ENCODE data around the gene RHOJ.

GRCh38 chr14:63203015-63203414 is 1.2 kb upstream of the RHOJ start:
- TF ChIP-seq CTCF (conservative IDR thresholded peaks at IDR 0.05; ENCODE audit: low read depth, low read length) (no peak), POLR2A (IDR thresholded peaks at IDR 0.05; ENCODE audit: low read depth, low read length) (no peak), CEBPB (IDR thresholded peaks at IDR 0.05; ENCODE audit: low read depth, low read length) (no peak), SMC3 (IDR thresholded peaks at IDR 0.05; ENCODE audit: low read depth, low read length) (no peak), RAD21 (IDR thresholded peaks at IDR 0.05; ENCODE audit: low read length) (no peak), MAFK (IDR thresholded peaks at IDR 0.05; ENCODE audit: low read depth, low read length) (no peak), RFX5 (IDR thresholded peaks at IDR 0.05; ENCODE audit: low read depth, low read length) (no peak), MAZ (IDR thresholded peaks at IDR 0.05; ENCODE audit: borderline replicate concordance, low read depth, low read length) (no peak), MXI1 (IDR thresholded peaks at IDR 0.05; ENCODE audit: borderline replicate concordance, low read depth, low read length) (no peak), RCOR1 (IDR thresholded peaks at IDR 0.05; ENCODE audit: insufficient replicate concordance, low read length) (no peak), BHLHE40 (IDR thresholded peaks at IDR 0.05; ENCODE audit: low read depth, low read length) (no peak)
- TF ChIP-seq, protein P1, sequence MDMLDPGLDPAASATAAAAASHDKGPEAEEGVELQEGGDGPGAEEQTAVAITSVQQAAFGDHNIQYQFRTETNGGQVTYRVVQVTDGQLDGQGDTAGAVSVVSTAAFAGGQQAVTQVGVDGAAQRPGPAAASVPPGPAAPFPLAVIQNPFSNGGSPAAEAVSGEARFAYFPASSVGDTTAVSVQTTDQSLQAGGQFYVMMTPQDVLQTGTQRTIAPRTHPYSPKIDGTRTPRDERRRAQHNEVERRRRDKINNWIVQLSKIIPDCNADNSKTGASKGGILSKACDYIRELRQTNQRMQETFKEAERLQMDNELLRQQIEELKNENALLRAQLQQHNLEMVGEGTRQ (IDR thresholded peaks at IDR 0.05; ENCODE audit: low read depth, low read length), result no peak
- TF ChIP-seq, protein P2, sequence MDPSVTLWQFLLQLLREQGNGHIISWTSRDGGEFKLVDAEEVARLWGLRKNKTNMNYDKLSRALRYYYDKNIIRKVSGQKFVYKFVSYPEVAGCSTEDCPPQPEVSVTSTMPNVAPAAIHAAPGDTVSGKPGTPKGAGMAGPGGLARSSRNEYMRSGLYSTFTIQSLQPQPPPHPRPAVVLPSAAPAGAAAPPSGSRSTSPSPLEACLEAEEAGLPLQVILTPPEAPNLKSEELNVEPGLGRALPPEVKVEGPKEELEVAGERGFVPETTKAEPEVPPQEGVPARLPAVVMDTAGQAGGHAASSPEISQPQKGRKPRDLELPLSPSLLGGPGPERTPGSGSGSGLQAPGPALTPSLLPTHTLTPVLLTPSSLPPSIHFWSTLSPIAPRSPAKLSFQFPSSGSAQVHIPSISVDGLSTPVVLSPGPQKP (IDR thresholded peaks at IDR 0.05; ENCODE audit: borderline replicate concordance, low read depth, low read length), result no peak

Data from IMR-90 (cell line).